Measurements from ENCODE around the gene NPPC. TPM values are rescaled to one million over a fixed set of nuclear protein-coding genes. Genes with fewer than 3 reads are reported as not detected.

NPPC gene
- polyA plus RNA-seq, 1 donor = 0.87 TPM

- H3K4me3 ChIP-seq (ENCODE audit: low read length) = no peak overlapping the region
- no peaks in the 10 kb centered on the region for H3K36me3 ChIP-seq (ENCODE audit: control insufficient read depth, insufficient read depth, low read length)
- DNase-seq = no peak
- no peak overlapping the region for H3K27ac ChIP-seq (ENCODE audit: low read length)
- peaks cover under 1% of the 10 kb centered on the region for H3K27me3 ChIP-seq (ENCODE audit: control insufficient read depth, insufficient read depth, low read length)
- H3K9me3 ChIP-seq (ENCODE audit: control insufficient read depth, low read depth, low read length) = no peaks in the 10 kb centered on the region
- H3K4me1 ChIP-seq (ENCODE audit: control insufficient read depth, insufficient read depth, low read length) = no peaks in the 10 kb centered on the region
- WGBS (ENCODE audit: insufficient coverage, low lambda C conversion rate) = no CpG with 5 or more reads among the region's 4 CpGs
Observed at GRCh38 chr2:231936491-231936890, 10.3 kb upstream of the NPPC start.

- H3K27me3 ChIP-seq (ENCODE audit: control insufficient read depth, insufficient read depth, low read length) = peaks cover 5% of the 10 kb centered on the region
- no peaks in the 10 kb centered on the region for H3K4me1 ChIP-seq (ENCODE audit: control insufficient read depth, insufficient read depth, low read length)
- 88% methylated on average over 1 of the region's 1 CpG for WGBS (ENCODE audit: insufficient coverage, low lambda C conversion rate)
- no peaks in the 10 kb centered on the region for H3K36me3 ChIP-seq (ENCODE audit: control insufficient read depth, insufficient read depth, low read length)
- no peak overlapping the region for H3K4me3 ChIP-seq (ENCODE audit: low read length)
- DNase-seq = no peak
- H3K9me3 ChIP-seq (ENCODE audit: control insufficient read depth, low read depth, low read length) = no peaks in the 10 kb centered on the region
- H3K27ac ChIP-seq (ENCODE audit: low read length) = no peak overlapping the region
Observed at GRCh38 chr2:231935815-231936214, 9.6 kb upstream of the NPPC start.

DNA sequence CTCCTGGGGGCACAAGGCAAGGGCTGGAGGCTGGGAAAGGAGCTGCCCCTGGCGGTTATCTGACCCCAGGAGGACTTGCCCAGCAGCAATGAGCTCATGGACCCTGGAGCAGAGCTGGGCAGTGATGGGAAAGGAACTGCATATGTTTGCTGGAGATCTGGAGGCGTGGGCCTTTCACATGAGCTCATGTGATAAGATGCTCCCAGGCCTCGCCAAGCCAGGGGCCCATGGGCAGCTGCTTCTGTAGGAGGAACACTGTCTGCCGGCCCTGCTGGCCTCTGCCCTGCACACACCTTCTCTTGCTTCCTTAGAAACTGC is 9.0 kb upstream of the NPPC start:
- DNase-seq = peak in 1 of 2 donors; percentile 19
- no peaks in the 10 kb centered on the region for H3K9me3 ChIP-seq (ENCODE audit: control insufficient read depth, low read depth, low read length)
- H3K36me3 ChIP-seq (ENCODE audit: control insufficient read depth, insufficient read depth, low read length) = no peaks in the 10 kb centered on the region
- no peak overlapping the region for H3K27ac ChIP-seq (ENCODE audit: low read length)
- no peaks in the 10 kb centered on the region for H3K4me1 ChIP-seq (ENCODE audit: control insufficient read depth, insufficient read depth, low read length)
- no CpG with 5 or more reads among the region's 4 CpGs for WGBS (ENCODE audit: insufficient coverage, low lambda C conversion rate)
- peaks cover 9% of the 10 kb centered on the region for H3K27me3 ChIP-seq (ENCODE audit: control insufficient read depth, insufficient read depth, low read length)
- no peak overlapping the region for H3K4me3 ChIP-seq (ENCODE audit: low read length)

GRCh38 chr2:231934441-231935206 is 8.4 kb upstream of the NPPC start:
- Histone ChIP-seq H3K27ac (ENCODE audit: low read length) (no peak overlapping the region), H3K9me3 (ENCODE audit: control insufficient read depth, low read depth, low read length) (no peaks in the 10 kb centered on the region), H3K36me3 (ENCODE audit: control insufficient read depth, insufficient read depth, low read length) (no peaks in the 10 kb centered on the region), H3K27me3 (ENCODE audit: control insufficient read depth, insufficient read depth, low read length) (peaks cover 12% of the 10 kb centered on the region), H3K4me1 (ENCODE audit: control insufficient read depth, insufficient read depth, low read length) (no peaks in the 10 kb centered on the region), H3K4me3 (ENCODE audit: low read length) (no peak overlapping the region)
- DNase-seq = no peak
- WGBS (ENCODE audit: insufficient coverage, low lambda C conversion rate) = no CpG with 5 or more reads among the region's 8 CpGs

- no peaks in the 10 kb centered on the region for H3K36me3 ChIP-seq (ENCODE audit: control insufficient read depth, insufficient read depth, low read length)
- no peak for DNase-seq
- no peaks in the 10 kb centered on the region for H3K9me3 ChIP-seq (ENCODE audit: control insufficient read depth, low read depth, low read length)
- WGBS (ENCODE audit: insufficient coverage, low lambda C conversion rate) = no CpG with 5 or more reads among the region's 13 CpGs
- no peak overlapping the region for H3K4me3 ChIP-seq (ENCODE audit: low read length)
- peaks cover 18% of the 10 kb centered on the region for H3K27me3 ChIP-seq (ENCODE audit: control insufficient read depth, insufficient read depth, low read length)
- no peaks in the 10 kb centered on the region for H3K4me1 ChIP-seq (ENCODE audit: control insufficient read depth, insufficient read depth, low read length)
- no peak overlapping the region for H3K27ac ChIP-seq (ENCODE audit: low read length)
Observed at GRCh38 chr2:231933916-231934401, 7.8 kb upstream of the NPPC start.

- Histone ChIP-seq H3K27me3 (ENCODE audit: control insufficient read depth, insufficient read depth, low read length) (peaks cover 25% of the 10 kb centered on the region), H3K9me3 (ENCODE audit: control insufficient read depth, low read depth, low read length) (no peaks in the 10 kb centered on the region), H3K4me1 (ENCODE audit: control insufficient read depth, insufficient read depth, low read length) (no peaks in the 10 kb centered on the region), H3K4me3 (ENCODE audit: low read length) (no peak overlapping the region), H3K27ac (ENCODE audit: low read length) (no peak overlapping the region), H3K36me3 (ENCODE audit: control insufficient read depth, insufficient read depth, low read length) (no peaks in the 10 kb centered on the region)
- no CpG with 5 or more reads among the region's 15 CpGs for WGBS (ENCODE audit: insufficient coverage, low lambda C conversion rate)
- no peak for DNase-seq
Observed at GRCh38 chr2:231932985-231933915, 7.1 kb upstream of the NPPC start.

DNA sequence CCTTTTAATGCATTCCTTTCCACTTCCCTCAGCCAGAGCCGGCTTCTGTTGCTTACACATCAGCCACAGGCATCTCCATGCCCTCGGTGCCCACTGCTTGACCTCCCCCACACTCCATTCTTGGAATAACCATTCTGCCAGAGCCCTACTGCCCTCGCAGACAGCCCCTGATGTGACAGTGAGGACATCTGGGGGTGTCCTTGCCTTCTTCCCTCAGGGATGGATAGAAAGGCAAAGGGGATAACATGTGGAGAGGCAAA is 6.4 kb upstream of the NPPC start:
- no peak for DNase-seq

DNA sequence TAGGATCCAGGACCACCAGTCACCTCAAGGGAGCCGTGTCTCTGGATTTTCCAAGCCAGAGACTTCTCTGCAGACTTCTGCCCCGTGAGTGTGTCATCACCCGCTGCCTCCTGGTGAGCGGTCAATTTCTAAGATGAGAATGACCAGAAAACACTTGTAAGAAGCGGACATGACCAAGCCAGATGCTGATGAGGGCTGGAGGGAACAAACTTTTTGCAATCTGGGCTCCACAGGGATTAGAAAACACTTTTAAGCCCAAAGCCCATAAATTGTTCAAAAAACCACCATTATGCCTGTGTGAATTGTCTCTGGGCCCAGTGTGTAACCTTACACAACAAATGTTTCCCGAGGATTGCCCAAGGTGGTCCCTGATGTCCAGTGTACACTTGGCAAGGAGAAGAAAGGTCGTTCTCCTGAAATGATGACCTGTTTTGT is 5.3 kb upstream of the NPPC start:
- no peak for DNase-seq
- 100% methylated on average over 2 of the region's 7 CpGs for WGBS (ENCODE audit: insufficient coverage, low lambda C conversion rate)
- no peak overlapping the region for H3K27ac ChIP-seq (ENCODE audit: low read length)
- H3K27me3 ChIP-seq (ENCODE audit: control insufficient read depth, insufficient read depth, low read length) = peaks cover 43% of the 10 kb centered on the region
- no peak overlapping the region for H3K4me3 ChIP-seq (ENCODE audit: low read length)
- no peaks in the 10 kb centered on the region for H3K9me3 ChIP-seq (ENCODE audit: control insufficient read depth, low read depth, low read length)
- H3K36me3 ChIP-seq (ENCODE audit: control insufficient read depth, insufficient read depth, low read length) = no peaks in the 10 kb centered on the region
- H3K4me1 ChIP-seq (ENCODE audit: control insufficient read depth, insufficient read depth, low read length) = peaks cover 7% of the 10 kb centered on the region

More for the DNA sequence above, 6.4 kb upstream of the NPPC start:
- H3K27me3 ChIP-seq (ENCODE audit: control insufficient read depth, insufficient read depth, low read length) = peaks cover 32% of the 10 kb centered on the region
- no peaks in the 10 kb centered on the region for H3K36me3 ChIP-seq (ENCODE audit: control insufficient read depth, insufficient read depth, low read length)
- no peaks in the 10 kb centered on the region for H3K4me1 ChIP-seq (ENCODE audit: control insufficient read depth, insufficient read depth, low read length)
- no peak overlapping the region for H3K27ac ChIP-seq (ENCODE audit: low read length)
- no CpG with 5 or more reads among the region's 3 CpGs for WGBS (ENCODE audit: insufficient coverage, low lambda C conversion rate)
- no peaks in the 10 kb centered on the region for H3K9me3 ChIP-seq (ENCODE audit: control insufficient read depth, low read depth, low read length)
- no peak overlapping the region for H3K4me3 ChIP-seq (ENCODE audit: low read length)

GRCh38 chr2:231930593-231931281 is 4.5 kb upstream of the NPPC start:
- peaks cover 7% of the 10 kb centered on the region for H3K4me1 ChIP-seq (ENCODE audit: control insufficient read depth, insufficient read depth, low read length)
- H3K9me3 ChIP-seq (ENCODE audit: control insufficient read depth, low read depth, low read length) = no peaks in the 10 kb centered on the region
- no peak overlapping the region for H3K4me3 ChIP-seq (ENCODE audit: low read length)
- no CpG with 5 or more reads among the region's 8 CpGs for WGBS (ENCODE audit: insufficient coverage, low lambda C conversion rate)
- peak in 1 of 2 donors; percentile 10 for DNase-seq
- peaks cover 49% of the 10 kb centered on the region for H3K27me3 ChIP-seq (ENCODE audit: control insufficient read depth, insufficient read depth, low read length)
- H3K27ac ChIP-seq (ENCODE audit: low read length) = no peak overlapping the region
- H3K36me3 ChIP-seq (ENCODE audit: control insufficient read depth, insufficient read depth, low read length) = no peaks in the 10 kb centered on the region

DNA sequence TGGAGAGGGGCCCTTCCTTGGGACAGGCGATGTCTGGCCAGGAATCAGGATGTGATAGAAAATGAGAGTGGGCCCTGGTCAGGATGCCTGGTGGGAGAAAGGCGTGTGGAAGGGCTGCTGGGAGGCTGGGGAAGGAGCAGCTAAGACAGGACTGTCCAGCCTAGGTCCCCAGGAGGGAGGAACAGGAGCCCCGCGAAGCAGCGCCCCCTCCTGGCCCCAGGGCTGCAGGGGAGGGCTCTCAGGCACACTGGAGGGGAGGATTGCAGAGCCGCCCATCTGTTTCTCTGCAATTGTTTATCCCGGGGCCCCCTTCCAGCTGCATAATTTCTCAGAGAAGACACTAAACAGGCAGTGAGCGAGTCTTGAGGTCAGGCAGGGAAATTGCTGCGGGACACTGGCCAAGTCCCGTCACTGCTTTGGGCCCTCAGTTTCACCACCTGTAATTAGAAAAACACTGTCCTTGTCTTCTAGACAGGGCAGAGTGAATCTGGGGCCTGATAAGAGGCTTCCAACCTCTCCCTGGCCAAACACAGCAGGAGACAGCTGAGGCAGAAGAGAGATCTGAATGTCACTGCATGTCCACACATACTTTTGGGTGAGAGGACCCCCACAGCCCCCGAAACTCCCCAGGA is 3.9 kb upstream of the NPPC start:
- no peak overlapping the region for H3K4me3 ChIP-seq (ENCODE audit: low read length)

More for the DNA sequence above, 3.9 kb upstream of the NPPC start:
- Histone ChIP-seq H3K9me3 (ENCODE audit: control insufficient read depth, low read depth, low read length) (no peaks in the 10 kb centered on the region), H3K27ac (ENCODE audit: low read length) (no peak overlapping the region), H3K27me3 (ENCODE audit: control insufficient read depth, insufficient read depth, low read length) (peaks cover 55% of the 10 kb centered on the region), H3K4me1 (ENCODE audit: control insufficient read depth, insufficient read depth, low read length) (peaks cover 7% of the 10 kb centered on the region), H3K36me3 (ENCODE audit: control insufficient read depth, insufficient read depth, low read length) (no peaks in the 10 kb centered on the region)
- no CpG with 5 or more reads among the region's 11 CpGs for WGBS (ENCODE audit: insufficient coverage, low lambda C conversion rate)
- DNase-seq = peak in 1 of 2 donors; percentile 20

Data from large intestine (tissue), 3 donors.